ENCODE measurements around the gene CDK7. TPM values are rescaled to one million over a fixed set of nuclear protein-coding genes. Genes with fewer than 3 reads are reported as not detected.

The CDK7 gene
- total and polyA plus RNA-seq, 9 of the 15 experiments (the other 6 are each of a cell fraction or from before 2014, with no cell fraction given) = 41.7 to 143 (median 65.3) TPM

DNA sequence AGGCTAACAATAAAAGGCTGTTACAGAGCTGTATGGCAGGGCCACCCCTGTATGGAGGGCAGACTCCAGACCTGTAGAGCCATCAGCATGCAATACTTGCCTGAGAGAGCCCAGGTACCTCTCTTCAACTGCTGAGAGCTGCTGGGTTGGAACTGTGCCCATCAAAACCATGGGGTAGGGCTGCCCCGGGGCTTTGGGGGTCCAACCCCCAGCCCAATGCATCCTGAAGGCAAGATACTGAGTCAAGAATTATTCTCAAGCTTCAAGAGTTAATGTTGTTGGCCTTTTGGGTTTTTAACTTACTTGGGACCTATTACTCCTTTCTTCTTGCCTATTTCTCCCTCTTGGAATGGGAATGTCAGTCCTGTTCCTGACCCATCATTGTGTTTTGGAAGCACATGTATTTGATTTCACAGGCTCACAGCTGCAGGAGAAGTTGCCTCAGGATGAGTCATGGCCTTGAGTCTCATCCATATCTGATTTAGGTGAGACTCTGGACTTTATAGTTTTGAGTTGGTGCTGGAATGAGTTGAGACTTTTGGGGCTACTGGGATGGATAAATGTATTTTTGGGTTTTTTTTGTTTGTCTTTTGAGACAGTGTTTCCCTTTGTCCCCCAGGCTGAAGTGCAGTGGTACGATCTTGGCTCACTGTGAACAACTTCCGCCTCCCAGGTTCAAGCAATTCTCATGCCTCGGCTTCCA is 21.0 kb upstream of the CDK7 start:
- FAIRE-seq (peak; percentile 76), ATAC-seq (0 out of 3 replicates have a peak, but pooled peaks have one; percentile 8), DNase-seq (ENCODE audit: extremely low read depth in 1 of 4, low spot score in 3 of 4) (peak in 2 of 4 experiments; percentile 42 to 67)
- H3K36me3 ChIP-seq (ENCODE audit: control insufficient read depth, insufficient read depth, low read length) = peaks cover 34% of the 10 kb centered on the region; the same call in 2 of the 3 replicates
- CTCF ChIA-PET (ENCODE audit: low intra/inter-chr PET ratio) = no interaction called here
- in situ Hi-C loops (cut with MboI) = no loop called here
- BruUV-seq (replicated peaks) = no TSS peak
- 70% methylated on average over 4 of the region's 4 CpGs for WGBS (ENCODE audit: insufficient coverage, low coverage, missing lambda C conversion rate)
- POLR2A ChIA-PET = interaction anchor here (0.6 to 3.0 kb wide), 6 partner anchors 12 to 21 kb away, joined by 3 to 9 read pairs (median 4); partner anchors contain the start of gene CDK7
- H4K20me1 ChIP-seq (replicated peaks; ENCODE audit: control insufficient read depth, insufficient read depth, low read length) = no peaks in the 10 kb centered on the region
- no peak overlapping the region for H3K4me2 ChIP-seq (ENCODE audit: insufficient read depth, low read length)
- H3K9me3 ChIP-seq (replicated peaks; ENCODE audit: control insufficient read depth, insufficient read depth, low read depth, low read length) = no peaks in the 10 kb centered on the region
- H2AFZ ChIP-seq (ENCODE audit: low read depth, low read length) = no peak overlapping the region
- no peak overlapping the region for H3K4me3 ChIP-seq
- H3K9me1 ChIP-seq (ENCODE audit: control insufficient read depth, insufficient read depth, low read length) = no peaks in the 10 kb centered on the region
- no peaks in the 10 kb centered on the region for H3K27me3 ChIP-seq (ENCODE audit: control insufficient read depth in 2 of 2, insufficient read depth in 2 of 2, low read length in 2 of 2)
- intact Hi-C loops (cut with micrococcal nuclease) = no loop called here
- no peak overlapping the region for H3K9ac ChIP-seq (ENCODE audit: insufficient read depth in 1 of 2, low read depth in 2 of 2, low read length in 2 of 2)
- H3K79me2 ChIP-seq (ENCODE audit: control insufficient read depth, insufficient read depth, low read length) = peaks cover 10% of the 10 kb centered on the region
- peaks cover 9 to 13% of the 10 kb centered on the region in 2 experiments; a peak in 4 of 5 replicates for H3K4me1 ChIP-seq (replicated peaks in 1 of 2; ENCODE audit: control insufficient read depth in 2 of 2, insufficient read depth in 2 of 2, low read length in 2 of 2)
- H3K27ac ChIP-seq (ENCODE audit: extremely low read depth, low read depth, low read length) = peak overlapping the region; percentile 52; the same call in 2 of the 3 replicates
- TF ChIP-seq, protein P1, sequence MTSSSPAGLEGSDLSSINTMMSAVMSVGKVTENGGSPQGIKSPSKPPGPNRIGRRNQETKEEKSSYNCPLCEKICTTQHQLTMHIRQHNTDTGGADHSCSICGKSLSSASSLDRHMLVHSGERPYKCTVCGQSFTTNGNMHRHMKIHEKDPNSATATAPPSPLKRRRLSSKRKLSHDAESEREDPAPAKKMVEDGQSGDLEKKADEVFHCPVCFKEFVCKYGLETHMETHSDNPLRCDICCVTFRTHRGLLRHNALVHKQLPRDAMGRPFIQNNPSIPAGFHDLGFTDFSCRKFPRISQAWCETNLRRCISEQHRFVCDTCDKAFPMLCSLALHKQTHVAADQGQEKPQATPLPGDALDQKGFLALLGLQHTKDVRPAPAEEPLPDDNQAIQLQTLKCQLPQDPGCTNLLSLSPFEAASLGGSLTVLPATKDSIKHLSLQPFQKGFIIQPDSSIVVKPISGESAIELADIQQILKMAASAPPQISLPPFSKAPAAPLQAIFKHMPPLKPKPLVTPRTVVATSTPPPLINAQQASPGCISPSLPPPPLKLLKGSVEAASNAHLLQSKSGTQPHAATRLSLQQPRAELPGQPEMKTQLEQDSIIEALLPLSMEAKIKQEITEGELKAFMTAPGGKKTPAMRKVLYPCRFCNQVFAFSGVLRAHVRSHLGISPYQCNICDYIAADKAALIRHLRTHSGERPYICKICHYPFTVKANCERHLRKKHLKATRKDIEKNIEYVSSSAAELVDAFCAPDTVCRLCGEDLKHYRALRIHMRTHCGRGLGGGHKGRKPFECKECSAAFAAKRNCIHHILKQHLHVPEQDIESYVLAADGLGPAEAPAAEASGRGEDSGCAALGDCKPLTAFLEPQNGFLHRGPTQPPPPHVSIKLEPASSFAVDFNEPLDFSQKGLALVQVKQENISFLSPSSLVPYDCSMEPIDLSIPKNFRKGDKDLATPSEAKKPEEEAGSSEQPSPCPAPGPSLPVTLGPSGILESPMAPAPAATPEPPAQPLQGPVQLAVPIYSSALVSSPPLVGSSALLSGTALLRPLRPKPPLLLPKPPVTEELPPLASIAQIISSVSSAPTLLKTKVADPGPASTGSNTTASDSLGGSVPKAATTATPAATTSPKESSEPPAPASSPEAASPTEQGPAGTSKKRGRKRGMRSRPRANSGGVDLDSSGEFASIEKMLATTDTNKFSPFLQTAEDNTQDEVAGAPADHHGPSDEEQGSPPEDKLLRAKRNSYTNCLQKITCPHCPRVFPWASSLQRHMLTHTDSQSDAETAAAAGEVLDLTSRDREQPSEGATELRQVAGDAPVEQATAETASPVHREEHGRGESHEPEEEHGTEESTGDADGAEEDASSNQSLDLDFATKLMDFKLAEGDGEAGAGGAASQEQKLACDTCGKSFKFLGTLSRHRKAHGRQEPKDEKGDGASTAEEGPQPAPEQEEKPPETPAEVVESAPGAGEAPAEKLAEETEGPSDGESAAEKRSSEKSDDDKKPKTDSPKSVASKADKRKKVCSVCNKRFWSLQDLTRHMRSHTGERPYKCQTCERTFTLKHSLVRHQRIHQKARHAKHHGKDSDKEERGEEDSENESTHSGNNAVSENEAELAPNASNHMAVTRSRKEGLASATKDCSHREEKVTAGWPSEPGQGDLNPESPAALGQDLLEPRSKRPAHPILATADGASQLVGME (CRISPR knock-in tag; IDR thresholded peaks at IDR 0.05) = no peak
- TF ChIP-seq CTBP1 (IDR thresholded peaks at IDR 0.05; ENCODE audit: borderline replicate concordance) = 0 out of 2 replicates have a peak, but pooled peaks have one; percentile 15
- TF ChIP-seq, protein P2, sequence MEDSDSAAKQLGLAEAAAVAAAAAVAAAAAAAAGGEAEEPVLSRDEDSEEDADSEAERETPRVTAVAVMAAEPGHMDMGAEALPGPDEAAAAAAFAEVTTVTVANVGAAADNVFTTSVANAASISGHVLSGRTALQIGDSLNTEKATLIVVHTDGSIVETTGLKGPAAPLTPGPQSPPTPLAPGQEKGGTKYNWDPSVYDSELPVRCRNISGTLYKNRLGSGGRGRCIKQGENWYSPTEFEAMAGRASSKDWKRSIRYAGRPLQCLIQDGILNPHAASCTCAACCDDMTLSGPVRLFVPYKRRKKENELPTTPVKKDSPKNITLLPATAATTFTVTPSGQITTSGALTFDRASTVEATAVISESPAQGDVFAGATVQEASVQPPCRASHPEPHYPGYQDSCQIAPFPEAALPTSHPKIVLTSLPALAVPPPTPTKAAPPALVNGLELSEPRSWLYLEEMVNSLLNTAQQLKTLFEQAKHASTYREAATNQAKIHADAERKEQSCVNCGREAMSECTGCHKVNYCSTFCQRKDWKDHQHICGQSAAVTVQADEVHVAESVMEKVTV (CRISPR knock-in tag; IDR thresholded peaks at IDR 0.05) = no peak
- TF ChIP-seq ZNF695 (CRISPR knock-in tag; IDR thresholded peaks at IDR 0.05) = no peak
- TF ChIP-seq ARID1B (IDR thresholded peaks at IDR 0.05) = peak; percentile 82
- TF ChIP-seq NFE2 (IDR thresholded peaks at IDR 0.05; ENCODE audit: low read depth) = peak; percentile 46; the same call in 1 of the 2 replicates
- TF ChIP-seq NCOA6 (IDR thresholded peaks at IDR 0.05) = no peak
- TF ChIP-seq, protein P3, sequence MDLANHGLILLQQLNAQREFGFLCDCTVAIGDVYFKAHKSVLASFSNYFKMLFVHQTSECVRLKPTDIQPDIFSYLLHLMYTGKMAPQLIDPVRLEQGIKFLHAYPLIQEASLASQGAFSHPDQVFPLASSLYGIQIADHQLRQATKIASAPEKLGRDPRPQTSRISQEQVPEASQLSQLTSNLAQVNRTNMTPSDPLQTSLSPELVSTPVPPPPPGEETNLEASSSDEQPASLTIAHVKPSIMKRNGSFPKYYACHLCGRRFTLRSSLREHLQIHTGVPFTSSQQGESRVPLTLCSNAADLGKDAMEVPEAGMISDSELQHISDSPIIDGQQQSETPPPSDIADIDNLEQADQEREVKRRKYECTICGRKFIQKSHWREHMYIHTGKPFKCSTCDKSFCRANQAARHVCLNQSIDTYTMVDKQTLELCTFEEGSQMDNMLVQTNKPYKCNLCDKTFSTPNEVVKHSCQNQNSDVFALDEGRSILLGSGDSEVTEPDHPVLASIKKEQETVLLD (IDR thresholded peaks at IDR 0.05) = no peak
- TF ChIP-seq XRCC3 (IDR thresholded peaks at IDR 0.05) = no peak
- TF ChIP-seq FOXK2 (conservative IDR thresholded peaks at IDR 0.05 in 1 of 2, IDR thresholded peaks at IDR 0.05 in 1 of 2; ENCODE audit: low read depth in 2 of 2) = peak; percentile 28 to 32; a peak in 1 of 4 replicates
- TF ChIP-seq SRF (CRISPR knock-in tag; IDR thresholded peaks at IDR 0.05) = no peak
- no peak for TF ChIP-seq ZEB2 (IDR thresholded peaks at IDR 0.05)
- no peak for TF ChIP-seq NFRKB (IDR thresholded peaks at IDR 0.05; ENCODE audit: low read depth)
- peak; percentile 61; the same call in 1 of the 2 replicates for TF ChIP-seq GATA2 (CRISPR knock-in tag; IDR thresholded peaks at IDR 0.05)

All from K562 (cell line).